ENCODE results near the gene CCDC148.
"Not testable (repeated sequence)": the region's sequence is repeated elsewhere in the genome, so short reads cannot be mapped to it uniquely, and the experiment has no call there.

The CCDC148 gene

DNA sequence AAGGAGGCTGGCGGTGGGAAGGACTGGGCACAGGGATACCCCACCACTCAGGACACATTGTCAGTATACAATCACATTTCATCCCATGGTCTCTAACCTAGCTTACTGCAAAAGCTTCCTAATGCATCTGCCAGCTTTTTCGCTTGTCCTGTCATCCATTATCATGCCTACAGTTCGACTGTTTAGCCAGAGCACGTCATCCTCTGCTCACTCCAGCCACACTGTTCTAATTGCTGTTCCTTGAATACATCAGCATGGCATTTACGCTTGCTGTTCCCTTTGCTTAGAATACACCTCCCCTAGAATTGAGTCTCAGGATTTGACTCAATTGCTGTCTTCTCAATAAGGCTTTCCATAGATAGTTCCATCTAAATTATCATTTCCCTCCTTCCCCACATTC is 166.3 kb downstream of the CCDC148 start:
- DNase-seq (ENCODE audit: low read depth): no peak

- DNase-seq (ENCODE audit: low read depth): no peak
Observed at GRCh38 chr2:158276619-158277471, 179.7 kb downstream of the CCDC148 start.

GRCh38 chr2:158273791-158274190 is 182.8 kb downstream of the CCDC148 start:
- DNase-seq (ENCODE audit: low read depth): no peak

GRCh38 chr2:158270536-158270935 is 186.0 kb downstream of the CCDC148 start:
- no peak for DNase-seq (ENCODE audit: low read depth)

DNA sequence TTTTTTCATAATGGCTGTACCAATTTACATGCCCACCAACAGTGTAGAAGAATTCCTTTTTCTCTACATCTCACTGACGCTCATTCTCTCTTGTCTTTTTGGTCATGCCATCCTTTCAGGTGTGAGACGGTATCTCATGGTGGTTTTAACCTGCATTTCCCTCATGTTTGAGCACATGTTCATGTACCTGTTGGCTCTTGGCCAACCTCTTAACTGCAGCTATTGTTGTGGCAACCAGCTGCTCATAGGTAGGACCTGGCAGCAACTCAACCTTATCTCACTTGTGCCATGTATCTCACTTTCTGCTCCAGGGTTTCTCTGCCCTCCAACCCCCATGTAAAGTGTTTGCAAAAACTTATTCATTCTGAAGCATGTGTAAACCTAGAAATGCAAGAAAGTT is 187.4 kb downstream of the CCDC148 start:
- DNase-seq (ENCODE audit: low read depth): no peak

DNA sequence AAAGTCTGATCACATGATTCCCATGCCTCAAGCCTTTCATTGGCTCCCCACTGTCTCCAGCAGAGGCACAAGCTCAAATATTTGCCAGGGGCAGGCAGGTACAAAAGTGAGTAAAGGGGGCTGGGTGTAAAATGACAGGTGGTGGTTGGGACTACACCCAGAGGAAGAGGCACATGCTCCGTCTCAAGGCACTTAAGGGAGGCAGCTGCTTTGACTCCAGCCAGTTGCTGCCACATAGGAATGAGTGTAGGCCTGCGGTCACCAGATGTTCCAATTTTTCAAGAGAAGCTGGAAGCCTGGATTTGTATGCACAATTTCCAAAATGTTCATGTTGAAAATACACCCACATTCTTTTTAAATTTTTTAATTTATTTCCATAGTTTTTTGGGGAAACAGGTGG is 190.4 kb downstream of the CCDC148 start:
- DNase-seq (ENCODE audit: low read depth): no peak

- no peak for DNase-seq (ENCODE audit: low read depth)
Observed at GRCh38 chr2:158255257-158255656, 201.3 kb downstream of the CCDC148 start.

DNA sequence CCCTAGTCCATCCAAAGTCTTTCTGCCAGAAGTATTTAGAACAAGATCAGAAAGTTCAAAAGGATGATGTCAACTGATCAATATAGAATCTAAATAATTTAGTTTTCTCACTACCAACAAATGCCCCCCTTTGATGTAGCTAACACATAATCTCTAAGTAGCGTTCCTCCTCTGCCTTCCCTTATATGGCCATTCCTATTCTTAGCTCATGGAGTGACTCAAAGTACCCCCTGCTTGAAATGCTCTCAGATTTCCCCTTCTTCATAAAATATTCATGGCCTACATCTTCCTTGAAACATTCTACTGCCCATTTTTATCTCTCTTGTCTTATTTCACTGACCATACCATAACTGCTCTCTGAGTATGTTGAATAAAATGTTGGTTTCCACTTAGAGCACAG is 203.4 kb downstream of the CCDC148 start:
- DNase-seq (ENCODE audit: low read depth): no peak

GRCh38 chr2:158251356-158251755 is 205.2 kb downstream of the CCDC148 start:
- no peak for DNase-seq (ENCODE audit: low read depth)

- DNase-seq (ENCODE audit: low read depth): no peak
Observed at GRCh38 chr2:158243392-158243791, 213.2 kb downstream of the CCDC148 start.

DNA sequence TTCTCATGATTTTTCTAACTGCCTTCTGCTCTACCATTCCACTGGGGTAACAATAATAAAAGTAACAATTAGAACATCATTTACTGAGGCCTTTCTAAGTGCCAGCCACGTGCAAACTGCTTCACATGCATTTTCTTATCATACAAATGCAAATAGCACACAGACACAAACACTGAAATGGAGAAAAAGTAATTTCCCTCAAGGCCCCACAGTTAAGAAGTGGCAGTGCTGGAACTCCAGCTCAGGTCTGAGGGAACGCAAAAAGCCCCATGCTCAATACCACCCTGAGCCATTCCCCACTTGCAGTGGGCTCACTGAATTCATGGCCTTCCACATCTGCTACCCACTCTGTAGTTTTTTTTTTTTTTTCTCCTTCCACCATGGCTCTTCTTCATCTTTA is 214.3 kb downstream of the CCDC148 start:
- DNase-seq (ENCODE audit: low read depth): no peak

- DNase-seq (ENCODE audit: low read depth): no peak
Observed at GRCh38 chr2:158240975-158241374, 215.6 kb downstream of the CCDC148 start.

DNA sequence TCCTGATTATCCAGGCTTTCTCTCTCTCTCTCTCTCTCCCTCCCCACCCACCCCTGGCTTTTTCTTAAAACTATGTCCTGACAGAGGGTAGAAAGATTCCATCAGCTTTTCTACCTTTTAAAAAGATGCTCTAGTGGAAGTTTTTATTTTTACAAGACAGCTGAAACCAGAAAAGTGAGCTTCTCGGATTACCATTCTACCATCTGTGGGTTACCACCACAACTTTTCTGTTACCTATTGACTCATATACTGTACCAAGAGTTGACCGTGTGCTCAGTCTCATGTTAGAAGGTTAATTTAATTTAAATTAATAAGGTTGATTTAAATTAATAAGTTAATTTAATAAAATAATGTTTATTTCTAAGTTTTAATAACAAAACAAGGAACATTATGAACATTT is 217.3 kb downstream of the CCDC148 start:
- DNase-seq (ENCODE audit: low read depth): no peak

- no peak for DNase-seq (ENCODE audit: low read depth)
Observed at GRCh38 chr2:158234497-158234896, 222.1 kb downstream of the CCDC148 start.

- no peak for DNase-seq (ENCODE audit: low read depth)
Observed at GRCh38 chr2:158232476-158232875, 224.1 kb downstream of the CCDC148 start.

DNA sequence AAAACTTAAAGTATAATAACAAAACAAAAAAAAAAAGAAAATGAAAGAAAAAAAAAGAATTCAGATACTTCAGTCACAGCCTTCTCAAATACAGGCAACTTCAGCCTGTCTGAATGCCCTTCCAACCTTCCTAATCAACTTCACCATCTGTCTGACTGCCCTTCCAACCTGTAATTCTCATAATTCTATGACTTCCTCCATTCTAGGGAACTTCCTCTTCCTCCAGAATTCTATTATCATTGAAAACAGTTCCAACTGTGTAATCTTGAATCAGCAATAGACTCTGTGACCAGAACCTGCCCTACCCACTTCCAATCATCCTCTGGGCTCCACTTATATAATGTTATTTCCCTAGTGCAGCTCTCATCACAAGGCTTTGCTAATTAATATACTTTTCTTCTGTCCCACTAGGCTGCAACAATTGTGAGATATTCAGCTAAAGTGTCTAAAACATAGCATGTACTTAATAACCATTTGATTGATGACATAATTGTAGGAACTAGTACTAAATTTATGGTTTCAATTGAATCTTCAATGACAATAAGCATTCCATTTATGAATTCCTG is 227.5 kb downstream of the CCDC148 start:
- no peak for DNase-seq (ENCODE audit: low read depth)

DNA sequence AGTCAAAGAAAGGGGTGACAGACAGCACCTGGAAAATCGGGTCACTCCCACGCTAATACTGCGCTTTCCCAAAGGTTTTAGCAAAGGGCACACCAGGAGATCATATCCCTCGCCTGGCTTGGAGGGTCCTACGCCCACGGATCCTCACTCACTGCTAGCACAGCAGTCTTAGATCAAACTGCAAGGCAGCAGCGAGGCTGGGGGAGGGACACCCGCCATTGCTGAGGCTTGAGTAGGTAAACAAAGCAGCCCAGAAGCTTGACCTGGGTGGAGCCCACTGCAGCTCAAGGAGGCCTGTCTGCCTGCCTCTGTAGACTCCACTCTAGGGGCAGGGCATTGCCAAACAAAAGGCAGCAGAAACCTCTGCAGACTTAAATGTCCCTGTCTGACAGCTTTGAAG is 233.5 kb downstream of the CCDC148 start:
- DNase-seq (ENCODE audit: low read depth): not testable (repeated sequence)

DNA sequence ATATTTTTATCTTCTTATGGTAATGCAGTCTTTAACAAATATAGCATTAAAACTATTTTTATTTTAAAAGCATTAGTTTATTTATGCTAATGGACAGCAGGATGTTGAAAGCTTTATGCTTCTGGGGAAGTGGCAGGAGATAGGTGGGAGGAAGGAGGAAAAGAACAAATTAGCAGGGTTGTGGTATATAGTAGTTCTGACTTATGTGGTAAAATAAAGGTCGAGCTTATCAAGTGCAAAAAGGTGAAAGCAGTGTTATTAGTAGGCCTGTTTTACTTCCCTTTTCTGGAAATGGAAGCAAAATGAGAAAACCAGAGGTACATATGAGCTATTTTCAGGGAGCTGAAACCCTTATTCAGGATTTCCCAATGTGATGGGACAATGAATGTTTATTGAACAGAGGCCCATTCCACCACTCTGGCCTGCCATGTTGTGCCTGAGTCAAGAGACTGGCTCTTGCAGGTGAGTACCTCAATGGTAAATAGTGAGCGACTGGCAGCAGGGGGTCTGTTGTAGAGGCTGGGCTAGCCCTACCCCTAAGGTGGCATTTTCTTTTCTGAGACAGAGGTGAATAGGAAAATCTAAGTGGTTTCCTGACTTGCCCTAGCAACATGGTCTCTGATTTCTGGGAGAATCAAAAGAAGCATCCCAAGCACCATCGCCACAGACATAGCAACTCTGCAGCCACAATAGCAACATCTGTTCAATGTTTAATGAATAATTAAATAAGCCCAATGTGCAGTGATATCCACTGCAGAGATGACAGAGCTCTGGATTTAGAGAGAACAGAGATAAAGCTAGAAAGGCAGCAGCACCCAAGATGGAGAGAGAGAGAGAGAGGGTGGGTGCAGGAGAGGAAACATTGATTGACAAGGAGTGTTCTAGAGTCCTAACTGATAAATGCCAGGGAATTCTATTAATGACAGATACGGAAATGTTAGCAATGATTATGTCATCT is 235.2 kb downstream of the CCDC148 start:
- no peak for DNase-seq (ENCODE audit: low read depth)

GRCh38 chr2:158217593-158217992 is 239.0 kb downstream of the CCDC148 start:
- no peak for DNase-seq (ENCODE audit: low read depth)

- no peak for DNase-seq (ENCODE audit: low read depth)
Observed at GRCh38 chr2:158214431-158214830, 242.1 kb downstream of the CCDC148 start.

GRCh38 chr2:158213773-158214172 is 242.8 kb downstream of the CCDC148 start:
- DNase-seq (ENCODE audit: low read depth): no peak

- DNase-seq (ENCODE audit: low read depth): no peak
Observed at GRCh38 chr2:158212301-158212700, 244.3 kb downstream of the CCDC148 start.

DNA sequence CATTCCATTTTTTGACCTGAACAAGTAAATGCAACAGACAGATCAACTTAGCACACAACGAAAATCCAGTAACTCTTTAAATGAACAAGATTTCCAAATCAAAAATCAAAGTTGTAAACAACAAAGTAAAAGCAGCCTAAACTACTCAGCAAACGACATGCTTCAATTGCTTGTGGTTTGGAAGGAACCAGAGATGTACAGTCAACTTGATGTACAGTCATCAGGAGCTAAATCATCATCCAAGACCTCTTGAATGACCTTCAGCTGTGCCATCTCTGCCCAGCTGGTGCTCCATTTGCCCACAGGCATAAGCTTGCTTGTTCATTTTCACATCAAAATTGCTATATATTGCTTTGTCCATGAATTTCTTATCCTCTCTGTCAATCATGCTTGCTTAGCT is 245.1 kb downstream of the CCDC148 start:
- no peak for DNase-seq (ENCODE audit: low read depth)

Data from stimulated activated CD8-positive, alpha-beta memory T cell treated with anti-CD3 and anti-CD28 coated beads, Interleukin-12 subunit alpha, Interleukin-12 subunit beta, amount 100 ng/mL, for 4 hours (primary cell).